Activated naive CD4-positive, alpha-beta T cell (primary cell): ENCODE results near the gene PTGR3.
A peak's percentile ranks its signal among the peaks of the same experiment; 100 is the strongest.

Source experiments
- DNase-seq, 4 experiments: peaks; one replicate each; lab custom pipeline; 2025; lab: John Stamatoyannopoulos, UW

The PTGR3 gene

DNA sequence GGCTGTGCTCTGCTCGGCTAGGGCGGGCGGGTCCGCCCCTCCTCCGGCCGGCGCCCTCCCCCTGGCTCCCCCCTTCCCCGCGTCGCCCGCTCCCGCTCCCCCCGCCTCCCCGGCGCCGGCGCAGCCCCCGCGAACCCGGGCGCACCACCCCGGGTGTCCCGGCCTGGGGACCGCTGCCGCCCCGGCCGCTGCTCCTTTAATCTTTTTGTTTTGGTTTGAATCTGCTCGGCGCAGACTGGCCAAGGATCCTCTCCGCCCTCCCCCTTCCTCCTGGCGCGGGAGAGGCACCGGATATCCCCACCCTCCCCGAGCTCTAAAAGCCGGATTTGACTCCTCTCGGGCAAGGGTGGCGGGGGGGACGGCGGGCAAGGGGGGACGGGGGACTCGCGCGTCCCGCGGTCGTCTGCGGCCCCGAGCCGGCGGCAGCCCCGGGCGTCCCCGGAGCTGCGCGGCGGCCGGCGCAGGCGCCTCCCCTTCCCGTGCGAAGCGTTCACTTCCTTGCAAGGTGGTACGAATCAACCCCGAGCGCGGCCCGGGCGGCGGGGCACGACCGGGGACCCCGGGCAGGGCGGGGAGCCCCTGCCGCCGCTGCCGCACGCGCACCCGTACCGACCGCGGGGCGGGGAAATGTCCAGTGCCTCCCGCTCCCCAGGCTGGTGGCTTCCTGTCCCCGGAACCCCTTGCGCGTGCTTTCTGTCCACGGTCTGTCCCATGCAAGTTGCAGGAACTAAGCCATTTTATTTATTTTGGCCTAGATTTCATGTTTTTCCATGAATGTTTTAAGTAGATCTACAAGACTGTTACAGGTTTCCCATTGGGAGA is at the start of gene PTGR3:
TSS of gene PTGR3 (minus strand) at position 11 of the 822 bp plus-strand sequence. CDS start 81 bp downstream, outside the sequence.
- peak; percentile 37 to 70 (median 56) for DNase-seq

- no peak for DNase-seq
Observed at GRCh38 chr18:75257605-75258004, 48.7 kb upstream of the PTGR3 start.

- no peak for DNase-seq
Observed at GRCh38 chr18:75256376-75256775, 47.4 kb upstream of the PTGR3 start.

DNA sequence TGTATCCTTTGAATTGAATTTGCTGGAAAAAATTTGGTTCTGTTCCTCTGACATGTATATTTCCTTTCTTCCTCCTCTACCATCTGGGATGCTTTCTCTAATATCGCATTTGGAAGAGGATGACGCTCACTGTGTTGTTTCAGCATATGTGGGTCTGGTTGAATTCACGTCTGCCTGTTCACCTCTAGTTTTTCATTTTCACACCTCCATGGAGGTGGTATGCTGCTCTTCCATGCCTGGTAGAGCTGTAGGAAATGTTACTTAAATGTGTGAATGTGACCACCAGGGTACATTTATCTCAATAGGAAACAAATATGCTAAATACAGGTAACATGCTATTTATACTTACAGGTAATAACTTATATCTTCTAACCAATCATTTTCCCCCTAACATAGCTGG is 46.2 kb upstream of the PTGR3 start:
- DNase-seq = no peak

GRCh38 chr18:75253784-75254183 is 44.8 kb upstream of the PTGR3 start:
- no peak for DNase-seq

- DNase-seq = no peak
Observed at GRCh38 chr18:75253043-75253442, 44.1 kb upstream of the PTGR3 start.

GRCh38 chr18:75252136-75252535 is 43.2 kb upstream of the PTGR3 start:
- no peak for DNase-seq

GRCh38 chr18:75251466-75251865 is 42.5 kb upstream of the PTGR3 start:
- no peak for DNase-seq

GRCh38 chr18:75250471-75250821 is 41.5 kb upstream of the PTGR3 start:
- no peak for DNase-seq

- peak in 1 of 4 experiments; percentile 15 for DNase-seq
Observed at GRCh38 chr18:75249672-75250470, 40.9 kb upstream of the PTGR3 start.

GRCh38 chr18:75249175-75249518 is 40.2 kb upstream of the PTGR3 start:
- DNase-seq = no peak

DNA sequence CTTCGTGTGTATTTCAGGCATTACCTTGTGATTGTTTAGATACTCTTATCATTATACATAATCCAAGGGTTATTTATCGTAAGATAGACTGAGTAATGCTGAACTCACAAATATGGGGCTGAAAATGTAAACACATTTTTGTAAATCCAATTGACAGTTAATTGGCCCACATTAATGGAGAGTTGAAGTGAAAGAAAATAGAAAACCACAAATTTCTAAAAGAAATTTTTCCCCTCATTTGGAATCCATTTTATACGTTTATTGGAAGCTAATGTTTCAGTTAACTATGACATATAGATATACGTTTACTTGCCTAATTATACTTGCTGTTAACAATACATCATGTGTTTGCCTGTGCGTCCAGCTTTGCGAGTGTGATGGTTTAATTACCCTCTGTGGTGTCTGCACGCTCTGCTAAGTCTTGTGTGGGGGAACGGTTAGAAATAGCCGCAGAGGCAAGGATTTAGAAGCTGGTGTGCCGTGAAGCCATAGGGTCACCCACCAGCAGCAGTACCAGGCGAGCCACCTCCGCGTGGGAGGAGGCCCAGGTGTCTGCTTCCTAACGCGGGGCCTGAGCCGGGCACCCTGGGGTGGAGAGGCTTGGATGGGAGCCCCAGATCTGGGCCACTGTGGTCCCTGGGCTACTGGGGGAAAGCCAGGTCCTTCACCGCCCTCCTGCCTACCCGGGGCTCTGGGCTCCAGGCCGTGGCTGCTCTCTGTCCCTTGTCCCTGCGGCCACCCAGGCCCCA is 39.7 kb upstream of the PTGR3 start:
- DNase-seq = no peak

GRCh38 chr18:75247611-75248421 is 38.9 kb upstream of the PTGR3 start:
- DNase-seq = no peak

DNA sequence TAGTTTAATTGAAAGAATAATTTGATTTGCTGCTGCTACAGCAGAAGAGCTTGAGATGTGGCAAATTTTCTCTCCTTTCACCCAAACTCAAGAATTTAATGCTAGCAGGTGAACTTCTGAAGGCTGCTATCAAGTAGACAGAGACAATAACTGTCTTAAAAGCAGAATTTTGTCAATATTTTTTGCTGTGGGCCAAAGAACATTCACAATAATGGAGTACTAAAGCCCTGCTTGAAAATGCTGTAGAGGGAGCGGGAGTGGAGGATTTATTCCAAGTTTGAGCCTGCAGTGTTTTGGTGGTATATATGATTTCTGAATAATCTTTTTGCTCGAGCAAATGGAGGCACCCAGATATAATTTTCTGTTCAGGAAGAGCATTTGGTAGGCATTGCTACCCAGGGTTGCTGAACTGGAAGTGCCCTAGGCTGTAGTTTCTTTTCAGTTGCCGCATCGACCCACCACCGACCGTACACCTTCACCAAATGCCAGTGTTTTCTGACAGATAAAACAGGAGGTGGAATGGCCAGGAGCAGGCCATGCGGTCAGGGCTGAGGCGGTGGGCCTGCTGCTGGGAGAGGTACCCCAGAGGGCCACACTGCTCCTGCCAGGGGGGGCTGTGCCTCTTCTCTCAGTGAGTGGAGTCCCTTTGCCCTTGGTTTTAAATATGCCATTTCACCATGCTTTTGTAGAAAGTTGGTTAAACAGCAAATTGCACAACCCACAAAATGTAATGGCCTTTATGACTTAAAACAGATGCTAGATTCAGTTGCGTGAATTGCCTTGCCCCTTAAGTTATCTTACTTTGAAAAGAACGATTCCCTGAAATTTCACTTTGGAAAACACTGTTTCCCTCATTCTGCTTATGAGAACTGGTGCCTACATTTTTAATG is 38.0 kb upstream of the PTGR3 start:
- DNase-seq = no peak

DNA sequence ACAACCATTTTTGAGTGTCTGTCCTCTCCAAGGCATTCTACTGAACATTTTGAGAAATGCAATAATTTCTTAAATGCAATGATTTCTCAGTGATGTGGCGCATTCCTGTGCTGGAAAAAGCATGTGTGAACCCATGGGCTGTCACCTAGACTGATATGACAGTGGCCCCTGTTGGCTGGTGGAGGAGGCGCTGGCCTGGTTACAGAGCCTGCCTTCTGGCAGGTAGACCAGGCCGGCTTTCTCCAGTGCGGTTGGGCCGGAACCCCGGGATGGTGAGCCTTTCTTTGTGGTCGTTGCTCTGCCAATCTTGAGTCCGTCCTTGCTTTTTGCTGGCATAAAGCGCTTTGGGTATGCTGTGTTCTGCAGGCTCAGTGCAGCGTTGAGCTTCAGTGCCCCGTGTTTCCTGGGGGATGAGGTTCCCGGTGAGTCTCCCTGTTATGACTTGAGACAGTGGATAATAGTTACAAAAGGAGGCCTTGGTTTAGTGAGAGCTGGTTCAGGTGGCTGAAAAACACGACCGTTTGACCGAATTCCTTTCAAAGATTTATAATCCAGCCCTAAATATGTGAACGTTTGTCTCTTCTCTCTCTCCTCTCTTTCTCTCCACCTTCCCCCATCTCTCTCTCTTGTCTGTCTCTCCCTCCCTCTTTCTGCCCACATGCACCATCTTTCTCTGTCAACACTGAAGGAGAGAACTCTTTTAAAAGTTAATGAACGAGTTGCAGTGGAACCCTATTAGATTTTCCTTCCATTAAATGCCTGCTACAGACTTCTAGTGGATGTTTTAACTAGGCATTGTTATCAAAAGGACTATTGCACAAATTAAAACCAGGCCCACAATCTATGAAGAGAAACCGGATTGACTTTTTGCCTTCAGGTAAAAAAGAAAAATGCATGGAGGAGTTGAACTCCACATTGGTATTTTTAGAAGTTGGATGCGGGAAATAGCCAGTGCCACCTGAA is 35.7 kb upstream of the PTGR3 start:
- peak in 1 of 4 experiments; percentile 18 for DNase-seq

GRCh38 chr18:75241705-75242104 is 32.8 kb upstream of the PTGR3 start:
- DNase-seq = no peak

- no peak for DNase-seq
Observed at GRCh38 chr18:75240433-75240832, 31.5 kb upstream of the PTGR3 start.

DNA sequence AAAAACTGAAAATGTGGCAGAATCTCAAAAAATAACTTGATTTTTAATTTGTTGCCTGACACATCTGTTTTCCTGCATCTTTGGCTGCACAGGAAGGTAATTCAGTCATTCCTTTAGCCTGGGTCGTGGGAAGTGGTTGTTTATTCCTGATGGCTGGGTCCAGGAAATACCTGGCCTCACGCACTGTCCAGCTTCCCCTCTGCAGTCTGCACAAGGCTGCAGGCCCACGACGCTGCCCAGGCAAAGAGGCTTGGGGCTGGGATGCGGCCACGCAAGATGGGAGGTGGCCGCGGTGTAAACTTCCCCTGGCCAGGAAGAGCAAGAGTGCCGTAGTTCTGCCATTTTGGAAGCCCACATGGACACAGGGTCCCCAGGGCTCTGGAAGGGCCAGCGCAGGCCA is 29.8 kb upstream of the PTGR3 start:
- no peak for DNase-seq

DNA sequence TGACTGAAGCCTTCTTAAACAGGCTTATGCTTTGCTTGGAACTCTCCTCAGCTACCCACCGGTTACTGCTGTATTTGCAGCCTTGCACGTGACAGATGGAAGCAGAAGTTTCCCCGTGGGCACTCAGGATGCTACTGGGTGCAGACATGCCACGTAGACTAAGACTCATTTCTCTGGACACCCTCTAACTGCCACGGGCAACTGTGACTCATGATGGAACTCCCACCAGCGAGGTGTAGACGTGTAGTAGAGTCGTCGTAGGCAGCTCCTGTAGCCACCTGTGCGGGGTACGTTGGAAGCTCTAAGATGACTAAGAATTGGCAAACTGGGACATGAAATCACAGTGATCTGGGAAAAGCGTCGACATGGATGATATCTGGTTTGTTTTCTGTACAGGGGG is 29.2 kb upstream of the PTGR3 start:
- no peak for DNase-seq

DNA sequence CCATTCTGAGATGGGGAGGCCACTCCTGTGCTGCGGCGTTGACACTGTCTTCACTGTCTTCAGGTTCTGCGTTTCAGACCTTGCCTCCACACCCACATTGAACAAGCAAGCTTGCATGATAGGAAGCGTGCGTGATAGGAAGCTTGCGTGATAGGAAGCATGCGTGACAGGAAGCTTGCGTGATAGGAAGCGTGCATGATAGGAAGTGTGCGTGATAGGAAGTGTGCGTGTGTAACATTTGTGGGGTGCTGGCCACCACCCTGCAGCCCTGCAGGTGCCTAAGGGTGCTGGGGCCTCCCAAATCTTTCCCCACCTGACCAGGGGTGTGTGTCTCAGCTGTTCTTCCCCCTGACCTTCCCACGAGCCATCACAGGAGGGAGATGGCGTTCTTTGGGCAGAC is 27.0 kb upstream of the PTGR3 start:
- no peak for DNase-seq
